Endothelial cell of umbilical vein (primary cell): ENCODE data around the gene LRAT.
"Not testable (repeated sequence)": the region's sequence is repeated elsewhere in the genome, so short reads cannot be mapped to it uniquely, and the experiment has no call there.

Experiments used
- CTCF ChIP-seq, 2 donors: IDR thresholded peaks; 1 replicate in 1 of 2; 2 replicates in 1 of 2; pipeline ENCODE4 v1.5.1; 2011; ENCODE audit warnings: low read length in 2 of 2, mild to moderate bottlenecking in 2 of 2, moderate library complexity in 2 of 2, control low read depth in 1 of 2, inconsistent platforms in 1 of 2, low read depth in 1 of 2; ENCODE audit not compliant: insufficient read depth in 1 of 2; ENCODE audit errors: extremely low read depth in 1 of 2
- EZH2 ChIP-seq: IDR thresholded peaks from 2 replicates; pipeline ENCODE4 v1.6.1; 2012; ENCODE audit warnings: borderline replicate concordance, low read depth, mild to moderate bottlenecking, moderate library complexity, low read length, inconsistent platforms; ENCODE audit not compliant: severe bottlenecking
- MAX ChIP-seq: IDR thresholded peaks from 2 replicates; pipeline ENCODE4 v1.6.1; 2011; ENCODE audit not compliant: insufficient read depth, insufficient read length
- POLR2A ChIP-seq: IDR thresholded peaks from 2 replicates; pipeline ENCODE4 v1.6.1; 2012; ENCODE audit warnings: low read depth, mild to moderate bottlenecking, control low read depth, low read length
- POLR2AphosphoS5 ChIP-seq: IDR thresholded peaks from 2 replicates; pipeline ENCODE4 v1.6.1; 2012; ENCODE audit warnings: low read depth, mild to moderate bottlenecking, control low read depth, low read length, moderate library complexity; ENCODE audit not compliant: insufficient read depth

- not testable (repeated sequence) for TF ChIP-seq POLR2A; POLR2AphosphoS5; CTCF (IDR thresholded peaks at IDR 0.05; ENCODE audit: extremely low read depth in 1 of 2, insufficient read depth in 1 of 2, low read depth in 1 of 2, low read length in 2 of 2); EZH2; MAX
Observed at GRCh38 chr4:154723601-154724000, 20.2 kb upstream of the LRAT start.
